PFSK-1 (cell line): Measurements from ENCODE around the gene ATP10D.

ENCODE experiments used
- FOXP2 ChIP-seq: optimal IDR thresholded peaks from 2 replicates; pipeline ENCODE3; 2011; ENCODE audit warnings: borderline replicate concordance, control low read depth, inconsistent platforms; ENCODE audit not compliant: insufficient read depth; ENCODE audit errors: extremely low read length, extremely low read depth
- POLR2AphosphoS5 ChIP-seq: IDR thresholded peaks from 2 replicates; pipeline ENCODE4 v1.6.1; 2012; ENCODE audit warnings: low read depth, mild to moderate bottlenecking, control low read depth, low read length, moderate library complexity
- SIN3A ChIP-seq: IDR thresholded peaks from 2 replicates; pipeline ENCODE4 v1.6.1; 2012; ENCODE audit warnings: mild to moderate bottlenecking, low read length, moderate library complexity, borderline replicate concordance; ENCODE audit not compliant: insufficient read depth
- TAF1 ChIP-seq: IDR thresholded peaks from 2 replicates; pipeline ENCODE4 v1.6.1; 2012; ENCODE audit warnings: low read length, control low read depth, borderline replicate concordance; ENCODE audit not compliant: insufficient read depth
- TF ChIP-seq, protein P1 (sequence below), 2 experiments: IDR thresholded peaks; 2 replicates each; pipeline versions ENCODE4 v1.6.1 to v1.8.0; 2011 to 2012; ENCODE audit warnings: low read depth in 2 of 2, low read length in 2 of 2, control low read depth in 1 of 2, inconsistent platforms in 1 of 2, mild to moderate bottlenecking in 1 of 2, moderate library complexity in 1 of 2; ENCODE audit not compliant: insufficient read depth in 1 of 2

ATP10D gene

DNA sequence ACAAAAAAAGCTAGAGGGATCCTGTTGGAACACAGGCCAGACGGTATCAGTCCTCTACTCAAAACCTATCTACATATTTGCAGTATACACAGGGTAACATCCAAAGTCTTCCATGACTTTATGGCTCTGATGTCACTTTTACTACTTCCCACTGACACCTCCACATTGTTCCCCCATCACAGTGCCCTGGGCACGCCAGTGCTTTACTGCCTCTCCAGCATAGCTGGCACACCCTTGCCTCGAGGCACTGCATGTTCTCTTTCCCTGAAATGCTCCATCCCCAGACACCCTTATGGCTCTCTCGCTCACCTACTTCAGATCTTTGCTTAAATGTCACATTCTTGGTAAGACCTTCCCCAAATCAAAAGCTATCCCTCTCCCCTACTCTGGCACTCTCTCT is 6.3 kb upstream of the ATP10D start:
- TF ChIP-seq, protein P1, sequence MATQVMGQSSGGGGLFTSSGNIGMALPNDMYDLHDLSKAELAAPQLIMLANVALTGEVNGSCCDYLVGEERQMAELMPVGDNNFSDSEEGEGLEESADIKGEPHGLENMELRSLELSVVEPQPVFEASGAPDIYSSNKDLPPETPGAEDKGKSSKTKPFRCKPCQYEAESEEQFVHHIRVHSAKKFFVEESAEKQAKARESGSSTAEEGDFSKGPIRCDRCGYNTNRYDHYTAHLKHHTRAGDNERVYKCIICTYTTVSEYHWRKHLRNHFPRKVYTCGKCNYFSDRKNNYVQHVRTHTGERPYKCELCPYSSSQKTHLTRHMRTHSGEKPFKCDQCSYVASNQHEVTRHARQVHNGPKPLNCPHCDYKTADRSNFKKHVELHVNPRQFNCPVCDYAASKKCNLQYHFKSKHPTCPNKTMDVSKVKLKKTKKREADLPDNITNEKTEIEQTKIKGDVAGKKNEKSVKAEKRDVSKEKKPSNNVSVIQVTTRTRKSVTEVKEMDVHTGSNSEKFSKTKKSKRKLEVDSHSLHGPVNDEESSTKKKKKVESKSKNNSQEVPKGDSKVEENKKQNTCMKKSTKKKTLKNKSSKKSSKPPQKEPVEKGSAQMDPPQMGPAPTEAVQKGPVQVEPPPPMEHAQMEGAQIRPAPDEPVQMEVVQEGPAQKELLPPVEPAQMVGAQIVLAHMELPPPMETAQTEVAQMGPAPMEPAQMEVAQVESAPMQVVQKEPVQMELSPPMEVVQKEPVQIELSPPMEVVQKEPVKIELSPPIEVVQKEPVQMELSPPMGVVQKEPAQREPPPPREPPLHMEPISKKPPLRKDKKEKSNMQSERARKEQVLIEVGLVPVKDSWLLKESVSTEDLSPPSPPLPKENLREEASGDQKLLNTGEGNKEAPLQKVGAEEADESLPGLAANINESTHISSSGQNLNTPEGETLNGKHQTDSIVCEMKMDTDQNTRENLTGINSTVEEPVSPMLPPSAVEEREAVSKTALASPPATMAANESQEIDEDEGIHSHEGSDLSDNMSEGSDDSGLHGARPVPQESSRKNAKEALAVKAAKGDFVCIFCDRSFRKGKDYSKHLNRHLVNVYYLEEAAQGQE (IDR thresholded peaks at IDR 0.05; ENCODE audit: insufficient read depth in 1 of 2, low read depth in 2 of 2, low read length in 2 of 2): no peak
- TF ChIP-seq POLR2AphosphoS5: no peak
- no peak for TF ChIP-seq SIN3A
- no peak for TF ChIP-seq TAF1
- no peak for TF ChIP-seq FOXP2

DNA sequence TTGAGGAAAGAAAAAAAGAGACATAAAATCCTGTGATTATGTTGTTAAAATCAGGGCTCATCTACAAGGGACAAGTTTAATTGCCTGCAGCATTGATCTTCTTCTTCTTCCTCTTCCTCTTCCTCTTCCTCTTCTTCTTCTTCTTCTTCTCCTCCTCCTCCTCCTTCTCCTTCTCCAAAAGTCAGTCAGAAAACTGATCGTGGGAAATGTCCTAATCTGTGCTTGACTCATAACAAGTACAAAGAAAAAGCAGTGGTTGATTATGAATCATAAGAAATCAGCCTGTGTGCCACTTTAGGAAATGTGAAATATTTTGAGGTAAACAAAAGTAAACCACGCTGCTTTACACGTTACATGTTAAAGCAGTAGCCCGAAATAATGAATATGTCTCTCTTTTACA is 2.7 kb upstream of the ATP10D start:
- TF ChIP-seq TAF1 (no peak), SIN3A (no peak), FOXP2 (no peak), POLR2AphosphoS5 (no peak)
- TF ChIP-seq, protein P1 (IDR thresholded peaks at IDR 0.05; ENCODE audit: insufficient read depth in 1 of 2, low read depth in 2 of 2, low read length in 2 of 2): no peak

- TF ChIP-seq, protein P1 (IDR thresholded peaks at IDR 0.05; ENCODE audit: insufficient read depth in 1 of 2, low read depth in 2 of 2, low read length in 2 of 2): no peak
- TF ChIP-seq TAF1: no peak
- TF ChIP-seq POLR2AphosphoS5: no peak
- no peak for TF ChIP-seq FOXP2
- no peak for TF ChIP-seq SIN3A
Measured at GRCh38 chr4:47483745-47484144, 1.3 kb upstream of the ATP10D start.

- TF ChIP-seq POLR2AphosphoS5 (no peak), SIN3A (no peak), FOXP2 (no peak), TAF1 (no peak)
- TF ChIP-seq, protein P1 (IDR thresholded peaks at IDR 0.05; ENCODE audit: insufficient read depth in 1 of 2, low read depth in 2 of 2, low read length in 2 of 2): no peak
Measured at GRCh38 chr4:47484168-47484567, 907 bp upstream of the ATP10D start.

DNA sequence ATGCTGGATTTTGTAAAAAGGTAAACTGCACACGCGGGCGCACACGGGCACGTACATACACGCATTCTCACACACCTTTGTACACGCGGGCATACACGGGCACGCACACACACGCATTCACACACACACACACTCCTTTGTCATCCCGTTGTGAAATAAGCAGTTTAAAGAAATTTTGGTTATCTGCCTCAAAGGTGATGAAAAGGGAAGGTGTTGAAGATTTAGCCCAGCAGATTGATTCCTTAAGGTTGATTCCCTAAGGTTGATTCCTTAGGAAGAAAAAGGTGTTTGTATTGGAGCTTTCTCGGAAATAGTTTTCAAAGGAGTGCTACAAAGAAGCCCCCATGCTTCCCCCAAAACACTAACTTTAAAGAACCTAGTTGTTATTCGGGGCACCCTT is 693 bp downstream of the ATP10D start:
- TF ChIP-seq TAF1 (no peak), SIN3A (no peak), FOXP2 (no peak), POLR2AphosphoS5 (no peak)
- TF ChIP-seq, protein P1 (IDR thresholded peaks at IDR 0.05; ENCODE audit: insufficient read depth in 1 of 2, low read depth in 2 of 2, low read length in 2 of 2): no peak
